NCI-H82 treated with DMSO at 0.1 percent for 48 hours (cell line): Measurements from ENCODE around the gene ETS1.

Source experiments
- DNase-seq: peaks from one replicate; lab custom pipeline; 2025; ENCODE audit not compliant: unreplicated experiment; lab: John Stamatoyannopoulos, UW

Gene ETS1

GRCh38 chr11:128594226-128594625 is 6.9 kb upstream of the ETS1 start:
- DNase-seq, result no peak

DNA sequence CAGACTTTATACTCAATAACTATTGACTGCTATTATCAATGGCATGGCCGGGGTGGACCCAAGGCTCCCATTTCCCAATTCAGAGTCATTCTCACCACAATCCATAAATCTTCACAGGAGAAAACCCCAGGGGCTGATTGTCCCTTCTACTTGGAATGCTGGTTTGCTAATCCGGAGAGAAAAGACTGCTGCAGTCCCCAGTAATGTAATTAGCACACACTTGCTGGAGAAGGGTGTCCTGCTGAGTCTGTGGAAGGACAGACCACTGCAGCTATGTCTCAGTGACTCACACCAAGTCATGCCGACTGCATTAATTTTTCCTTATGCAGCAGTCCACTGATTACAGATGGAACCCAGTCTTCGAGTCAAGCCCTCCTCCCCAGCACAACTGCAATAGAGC is 5.9 kb upstream of the ETS1 start:
- peak; percentile 61 for DNase-seq

DNA sequence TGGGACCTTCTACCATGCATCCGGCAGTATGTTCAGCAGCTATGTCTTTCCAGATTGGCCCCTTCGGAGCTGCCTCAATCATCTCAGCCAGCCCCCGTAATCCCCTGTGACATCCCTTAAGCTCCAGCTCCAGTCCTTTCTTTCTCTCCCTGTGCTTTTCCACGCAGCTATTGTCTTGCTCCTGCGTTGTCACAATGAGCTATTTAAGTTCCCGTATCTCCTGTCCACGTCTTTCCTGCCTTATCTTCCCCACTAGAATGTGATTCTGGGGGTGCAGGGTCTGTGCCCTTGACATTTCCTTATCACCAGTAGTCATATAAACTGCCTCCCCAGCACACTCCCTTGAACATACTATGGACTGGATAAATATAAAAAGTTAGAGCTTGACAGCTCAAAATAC is 5.1 kb upstream of the ETS1 start:
- peak; percentile 59 for DNase-seq

DNA sequence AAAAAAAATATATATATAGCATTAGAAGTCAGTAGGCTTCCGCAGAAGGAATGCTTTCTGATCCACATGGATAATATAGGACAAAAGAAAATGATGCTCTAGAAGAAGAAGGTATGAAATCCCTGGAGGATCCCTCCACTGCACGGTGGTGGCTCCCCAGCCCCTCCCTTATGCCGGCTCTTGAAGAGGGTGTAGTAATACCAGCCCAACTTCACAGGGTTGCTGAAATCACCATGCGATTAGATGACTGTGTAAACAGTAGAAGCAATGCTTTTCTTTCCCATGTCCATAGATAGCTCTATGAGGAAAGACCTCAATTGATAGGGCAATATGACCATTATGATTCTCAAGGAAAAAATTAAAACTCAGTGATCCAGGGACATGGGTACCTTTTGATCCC is 3.2 kb upstream of the ETS1 start:
- DNase-seq, result no peak

GRCh38 chr11:128589998-128590397 is 2.6 kb upstream of the ETS1 start:
- DNase-seq, result no peak

DNA sequence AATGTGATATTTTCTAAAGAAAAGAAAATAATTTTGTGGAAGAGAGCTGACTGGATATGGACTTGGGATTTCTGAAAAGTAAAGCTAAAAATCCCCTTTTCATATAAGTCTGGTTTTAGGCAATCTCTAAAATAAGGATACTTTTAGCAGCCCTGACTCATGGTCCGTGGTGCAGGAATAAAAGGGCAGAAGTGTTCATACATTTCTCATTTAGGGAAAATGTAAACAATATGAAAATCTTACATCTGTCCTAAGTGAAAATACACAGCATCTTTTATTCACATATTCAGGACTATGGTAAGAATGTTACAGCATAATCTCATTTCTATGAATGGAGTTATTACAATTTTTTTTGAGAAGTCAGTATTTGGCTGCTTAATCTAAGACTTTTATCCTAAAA is 735 bp upstream of the ETS1 start:
- DNase-seq, result no peak

DNA sequence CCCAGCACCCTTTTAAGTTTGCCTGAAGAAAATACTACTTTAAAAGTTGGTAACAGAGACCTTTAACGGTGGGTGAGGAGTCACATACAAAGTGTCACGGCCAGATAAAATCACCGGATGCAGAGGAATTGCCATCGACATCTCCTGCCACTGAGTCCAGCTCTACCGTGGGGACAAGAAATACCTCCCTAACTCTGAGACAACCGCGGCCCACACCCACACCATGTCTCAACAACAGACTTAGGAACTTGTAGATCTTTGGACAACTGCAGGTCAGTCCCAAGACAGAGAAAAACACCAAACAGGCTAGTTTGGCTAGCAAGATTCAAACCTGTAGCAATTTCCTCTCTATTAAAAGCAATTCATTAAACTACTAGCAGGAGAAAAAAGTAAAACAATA is 669 bp downstream of the ETS1 start:
- DNase-seq, result no peak

GRCh38 chr11:128585498-128586238 is 1.7 kb downstream of the ETS1 start:
- no peak for DNase-seq

DNA sequence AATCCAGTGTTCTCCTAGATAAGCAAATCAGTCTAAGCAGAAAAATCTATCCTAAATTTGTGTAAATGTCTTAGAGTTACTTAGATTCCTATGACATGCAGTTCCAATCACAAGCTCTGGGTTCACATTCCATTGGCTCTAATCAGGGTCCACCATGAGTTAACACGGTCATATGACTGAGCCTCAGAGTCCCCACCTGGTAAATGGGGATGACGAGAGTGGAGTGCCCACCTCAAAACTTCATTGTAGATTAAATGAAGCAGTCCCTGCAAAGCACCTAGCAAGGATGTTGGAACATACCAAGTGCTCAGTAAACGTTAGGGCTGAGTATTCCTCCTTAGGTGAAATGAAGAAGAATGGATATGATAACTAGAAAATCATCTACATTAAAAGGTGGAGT is 3.1 kb downstream of the ETS1 start:
- no peak for DNase-seq

GRCh38 chr11:128582496-128583366 is 4.6 kb downstream of the ETS1 start:
- no peak for DNase-seq

DNA sequence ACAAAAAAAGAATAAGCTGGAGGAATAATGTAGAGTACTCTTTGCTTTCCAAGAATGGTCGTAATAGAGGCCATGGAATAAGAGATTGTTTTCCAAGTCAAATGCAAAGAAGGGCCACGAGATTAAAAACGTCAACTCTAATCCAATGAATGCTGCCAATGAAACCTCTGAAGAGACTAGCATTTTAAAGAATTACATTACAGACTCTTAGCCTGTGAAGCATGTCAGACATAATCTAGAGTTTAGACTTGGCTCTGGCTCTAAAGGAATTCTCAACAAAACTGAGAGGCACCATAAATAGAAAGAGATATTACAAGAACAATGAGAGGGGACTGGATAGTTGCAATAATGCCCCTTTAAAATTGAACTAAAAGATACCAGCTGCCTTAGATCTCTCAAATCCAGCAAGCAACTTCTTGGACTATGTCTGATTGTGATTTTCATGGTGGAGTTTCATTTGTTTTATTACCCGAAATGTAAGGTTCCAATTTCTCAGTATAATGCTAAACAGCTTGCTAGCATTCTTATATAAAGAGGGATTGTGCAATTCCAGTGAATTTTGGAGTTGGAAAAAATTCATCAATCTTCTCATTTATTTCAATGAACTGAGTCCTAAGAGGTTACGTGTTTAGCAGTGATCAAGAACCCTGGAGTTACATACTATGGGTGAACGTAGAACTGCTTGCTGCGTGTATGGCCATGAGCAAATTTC is 5.6 kb downstream of the ETS1 start:
- peak; percentile 67 for DNase-seq

DNA sequence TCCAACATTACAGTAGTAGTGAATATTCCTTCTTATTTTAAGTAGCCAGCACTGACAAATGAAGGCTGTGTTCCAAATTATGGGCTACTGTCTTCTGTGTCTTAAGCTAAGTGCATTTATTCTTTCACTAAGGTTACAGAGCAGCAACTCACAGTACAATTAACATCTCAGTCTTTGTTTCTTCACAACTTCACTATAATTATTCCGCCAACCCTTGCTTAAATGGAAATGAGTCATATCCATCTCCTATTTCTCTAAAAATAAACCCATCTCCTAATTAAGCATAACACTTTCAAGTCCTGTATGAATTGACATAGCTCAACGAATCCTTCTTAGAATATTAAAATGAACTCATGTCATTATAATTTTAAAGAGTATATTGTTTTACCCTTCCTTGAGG is 6.7 kb downstream of the ETS1 start:
- DNase-seq, result no peak

DNA sequence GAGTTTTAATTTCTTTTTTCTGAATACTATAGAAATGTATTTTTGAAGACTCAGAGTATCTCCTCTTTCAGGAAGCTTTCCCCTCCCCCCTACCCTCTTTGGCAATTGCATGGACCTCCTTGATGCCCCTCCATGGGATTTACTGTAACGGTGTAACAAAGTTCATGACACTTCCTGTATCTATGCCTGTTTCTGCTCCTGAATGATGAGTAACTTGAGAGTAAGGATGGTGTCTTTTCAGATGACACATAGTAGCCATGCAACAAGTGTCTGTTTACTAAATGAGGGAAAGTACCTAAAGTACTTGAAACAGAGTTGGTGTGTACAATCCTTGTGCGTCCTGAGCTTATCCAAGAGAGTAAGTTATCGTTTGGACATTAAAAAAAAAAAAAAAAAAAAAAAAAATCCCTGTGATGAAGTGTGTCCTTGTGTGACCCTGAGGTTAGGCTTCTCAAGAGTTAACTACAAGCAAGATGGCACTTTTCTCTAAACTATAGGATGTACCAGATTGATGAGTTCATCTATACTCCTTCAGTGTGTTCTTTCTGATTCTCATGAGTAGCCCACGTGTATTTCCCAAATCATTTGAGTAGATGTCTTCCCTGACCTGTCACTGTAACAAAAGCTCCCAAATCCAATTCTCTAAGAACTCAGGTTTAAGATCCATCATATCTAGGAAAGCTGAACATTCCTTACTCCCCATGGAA is 7.4 kb downstream of the ETS1 start:
- no peak for DNase-seq

- DNase-seq, result no peak
Observed at GRCh38 chr11:128576555-128576954, 10.8 kb downstream of the ETS1 start.

GRCh38 chr11:128575961-128576350 is 11.4 kb downstream of the ETS1 start:
- DNase-seq, result no peak

GRCh38 chr11:128575174-128575960 is 12.0 kb downstream of the ETS1 start:
- no peak for DNase-seq

DNA sequence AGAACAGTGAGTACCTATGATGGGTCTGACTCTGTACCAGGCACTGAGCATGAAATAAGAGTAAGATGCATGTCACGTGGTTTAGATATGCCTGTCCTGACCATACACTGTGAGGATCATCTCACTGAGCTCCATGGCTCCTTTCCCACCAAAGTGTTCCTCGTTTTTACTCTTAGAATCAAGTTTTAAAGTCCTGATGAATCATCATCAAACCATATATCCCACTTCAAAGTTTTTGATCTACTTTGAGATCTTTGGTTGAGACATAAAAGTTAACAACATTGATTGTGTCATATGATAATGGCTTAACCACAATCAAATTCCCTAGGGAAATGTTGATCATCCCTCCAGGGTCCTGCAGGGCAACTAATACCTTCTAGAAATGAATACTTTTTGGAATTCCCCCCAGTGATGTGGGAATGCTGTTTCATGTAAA is 12.8 kb downstream of the ETS1 start:
- DNase-seq, result no peak

GRCh38 chr11:128573638-128574037 is 13.7 kb downstream of the ETS1 start:
- no peak for DNase-seq

GRCh38 chr11:128572965-128573364 is 14.4 kb downstream of the ETS1 start:
- no peak for DNase-seq

- no peak for DNase-seq
Observed at GRCh38 chr11:128570632-128571031, 16.7 kb downstream of the ETS1 start.
